ENCODE measurements around the gene C11orf42.

- TF ChIP-seq, protein P1, sequence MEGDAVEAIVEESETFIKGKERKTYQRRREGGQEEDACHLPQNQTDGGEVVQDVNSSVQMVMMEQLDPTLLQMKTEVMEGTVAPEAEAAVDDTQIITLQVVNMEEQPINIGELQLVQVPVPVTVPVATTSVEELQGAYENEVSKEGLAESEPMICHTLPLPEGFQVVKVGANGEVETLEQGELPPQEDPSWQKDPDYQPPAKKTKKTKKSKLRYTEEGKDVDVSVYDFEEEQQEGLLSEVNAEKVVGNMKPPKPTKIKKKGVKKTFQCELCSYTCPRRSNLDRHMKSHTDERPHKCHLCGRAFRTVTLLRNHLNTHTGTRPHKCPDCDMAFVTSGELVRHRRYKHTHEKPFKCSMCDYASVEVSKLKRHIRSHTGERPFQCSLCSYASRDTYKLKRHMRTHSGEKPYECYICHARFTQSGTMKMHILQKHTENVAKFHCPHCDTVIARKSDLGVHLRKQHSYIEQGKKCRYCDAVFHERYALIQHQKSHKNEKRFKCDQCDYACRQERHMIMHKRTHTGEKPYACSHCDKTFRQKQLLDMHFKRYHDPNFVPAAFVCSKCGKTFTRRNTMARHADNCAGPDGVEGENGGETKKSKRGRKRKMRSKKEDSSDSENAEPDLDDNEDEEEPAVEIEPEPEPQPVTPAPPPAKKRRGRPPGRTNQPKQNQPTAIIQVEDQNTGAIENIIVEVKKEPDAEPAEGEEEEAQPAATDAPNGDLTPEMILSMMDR (IDR thresholded peaks at IDR 0.05; ENCODE audit: borderline replicate concordance, extremely low read depth, low read length, poor library complexity, severe bottlenecking), result no peak
- TF ChIP-seq EZH2 (IDR thresholded peaks at IDR 0.05; ENCODE audit: borderline replicate concordance, low read depth, low read length, severe bottlenecking), result no peak
Observed at GRCh38 chr11:6238902-6239301, 33.5 kb downstream of the C11orf42 start, which contains the start of gene CNGA4.

Data from DND-41 (cell line).